GM21390 (cell line): Measurements from ENCODE around the gene WRAP73.

ENCODE experiments used
- ATAC-seq: cut with Tn5 transposase; IDR thresholded peaks from one replicate; pipeline ENCODE4 v1.9.1; 2021; ENCODE audit not compliant: unreplicated experiment

WRAP73 gene

GRCh38 chr1:3681898-3682806, 32.2 kb upstream of the WRAP73 start:
- no peak for ATAC-seq

- no peak for ATAC-seq
These were observed 31.5 kb upstream of the WRAP73 start for GRCh38 chr1:3681231-3681897.

GRCh38 chr1:3680488-3681230, 30.8 kb upstream of the WRAP73 start:
- no peak for ATAC-seq

DNA sequence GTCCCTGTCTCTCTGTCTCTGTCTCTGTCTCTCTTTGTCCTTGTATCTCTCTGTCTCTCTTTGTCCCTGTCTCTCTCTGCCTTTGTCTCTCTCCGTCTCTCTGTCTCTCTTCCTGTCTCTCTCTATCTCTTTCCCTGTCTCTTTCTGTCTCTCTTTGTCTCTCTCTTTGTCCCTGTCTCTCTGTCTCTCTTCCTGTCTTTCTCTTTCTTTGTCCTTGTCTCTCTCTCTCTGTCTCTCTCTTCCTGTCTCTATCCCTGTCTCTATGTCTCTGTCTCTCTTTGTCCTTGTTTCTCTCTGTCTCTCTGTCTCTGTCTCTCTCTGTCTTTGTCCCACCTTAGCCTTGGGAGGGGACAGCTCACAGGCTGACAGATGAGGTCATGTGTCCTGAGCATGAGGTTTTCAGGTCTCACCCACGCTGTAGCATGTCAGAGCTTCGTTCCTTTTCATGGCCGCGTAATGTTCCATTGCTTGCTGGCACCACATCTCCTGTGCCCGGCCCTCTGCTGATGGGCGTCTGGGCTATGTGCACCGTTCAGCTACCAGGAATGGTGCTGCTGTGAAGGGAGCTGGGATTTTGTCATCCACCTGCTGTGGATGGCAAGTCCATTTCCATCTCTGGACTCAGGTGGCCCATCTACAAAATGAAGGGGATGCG, 30.0 kb upstream of the WRAP73 start:
- ATAC-seq, result no peak

DNA sequence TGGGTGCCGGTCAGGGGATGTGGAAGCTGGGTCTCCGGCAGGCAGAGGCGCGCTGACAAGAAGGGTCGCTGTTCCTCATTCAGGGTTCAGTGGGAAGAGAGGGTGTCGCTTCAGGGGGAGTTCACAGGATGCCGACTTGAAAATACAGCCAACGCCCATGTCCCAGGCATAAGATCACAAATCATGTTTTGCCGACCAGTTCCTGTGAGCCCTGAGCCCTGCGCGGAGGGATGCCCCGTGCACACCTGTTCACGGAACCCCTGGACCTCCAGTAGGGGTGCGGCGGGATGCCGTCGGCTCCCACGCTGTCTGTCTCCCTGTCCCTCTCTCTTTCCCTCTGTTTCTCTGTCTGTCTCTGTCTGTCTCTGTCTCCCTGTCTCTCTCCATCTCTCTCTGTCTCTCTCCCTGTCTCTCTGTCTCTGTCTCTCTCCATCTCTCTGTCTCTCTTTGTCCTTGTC, 29.2 kb upstream of the WRAP73 start:
- ATAC-seq, result no peak

DNA sequence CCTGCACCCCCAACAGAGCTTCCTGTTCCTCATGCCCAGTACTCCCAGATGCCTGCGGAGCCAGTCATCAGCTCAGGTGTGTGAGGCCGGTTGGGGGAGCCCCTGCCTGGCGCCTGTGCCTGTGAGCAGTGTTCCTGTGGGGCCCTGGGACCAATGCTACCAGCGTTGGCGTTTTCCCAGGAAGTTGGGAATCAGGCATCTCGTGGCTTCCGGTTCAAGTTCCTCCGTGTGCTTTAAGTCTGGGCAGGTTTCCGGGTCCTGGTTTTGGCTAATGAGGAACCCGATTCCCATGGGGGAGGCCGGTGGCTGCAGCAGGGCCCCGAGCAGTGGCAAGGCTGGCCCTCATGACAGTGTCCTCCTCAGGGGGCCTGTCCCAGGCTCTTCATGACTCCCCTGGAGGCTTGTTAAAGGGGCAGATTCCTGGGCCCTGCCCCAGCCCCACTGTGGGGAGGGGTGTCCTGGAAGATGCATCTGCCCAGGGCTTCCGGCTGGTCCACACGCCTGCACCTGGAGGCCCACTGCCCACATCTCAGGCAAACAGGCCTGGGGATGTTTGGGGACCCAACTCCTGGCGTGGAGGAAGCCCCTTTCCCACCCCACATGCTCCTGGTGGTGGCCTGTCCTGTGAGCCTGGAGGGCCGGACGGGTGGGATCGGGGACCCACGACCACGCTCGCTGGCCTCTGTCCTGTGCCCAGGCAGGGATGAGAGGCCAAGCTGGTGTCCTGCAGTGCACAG, 28.6 kb upstream of the WRAP73 start:
- ATAC-seq, result no peak

DNA sequence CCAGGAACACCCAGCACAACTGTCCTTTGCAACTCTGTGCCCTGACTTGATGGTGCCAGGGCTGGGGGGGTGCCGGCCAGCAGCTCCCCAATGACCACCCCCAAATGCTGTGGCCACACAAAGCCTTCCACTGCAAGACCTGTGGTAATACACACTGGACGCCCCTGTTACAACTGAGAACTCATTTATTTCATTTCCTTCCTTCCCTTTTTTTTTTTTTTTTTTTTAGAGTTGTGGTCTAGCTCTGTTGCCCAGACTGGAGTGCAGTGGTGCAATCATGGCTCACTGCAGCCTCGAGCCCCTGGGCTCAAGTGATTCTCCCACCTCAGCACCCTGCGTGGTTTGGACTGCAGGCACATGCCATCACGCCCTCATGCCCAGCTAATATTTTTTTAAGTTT, 27.6 kb upstream of the WRAP73 start:
- ATAC-seq, result peak; percentile 2

DNA sequence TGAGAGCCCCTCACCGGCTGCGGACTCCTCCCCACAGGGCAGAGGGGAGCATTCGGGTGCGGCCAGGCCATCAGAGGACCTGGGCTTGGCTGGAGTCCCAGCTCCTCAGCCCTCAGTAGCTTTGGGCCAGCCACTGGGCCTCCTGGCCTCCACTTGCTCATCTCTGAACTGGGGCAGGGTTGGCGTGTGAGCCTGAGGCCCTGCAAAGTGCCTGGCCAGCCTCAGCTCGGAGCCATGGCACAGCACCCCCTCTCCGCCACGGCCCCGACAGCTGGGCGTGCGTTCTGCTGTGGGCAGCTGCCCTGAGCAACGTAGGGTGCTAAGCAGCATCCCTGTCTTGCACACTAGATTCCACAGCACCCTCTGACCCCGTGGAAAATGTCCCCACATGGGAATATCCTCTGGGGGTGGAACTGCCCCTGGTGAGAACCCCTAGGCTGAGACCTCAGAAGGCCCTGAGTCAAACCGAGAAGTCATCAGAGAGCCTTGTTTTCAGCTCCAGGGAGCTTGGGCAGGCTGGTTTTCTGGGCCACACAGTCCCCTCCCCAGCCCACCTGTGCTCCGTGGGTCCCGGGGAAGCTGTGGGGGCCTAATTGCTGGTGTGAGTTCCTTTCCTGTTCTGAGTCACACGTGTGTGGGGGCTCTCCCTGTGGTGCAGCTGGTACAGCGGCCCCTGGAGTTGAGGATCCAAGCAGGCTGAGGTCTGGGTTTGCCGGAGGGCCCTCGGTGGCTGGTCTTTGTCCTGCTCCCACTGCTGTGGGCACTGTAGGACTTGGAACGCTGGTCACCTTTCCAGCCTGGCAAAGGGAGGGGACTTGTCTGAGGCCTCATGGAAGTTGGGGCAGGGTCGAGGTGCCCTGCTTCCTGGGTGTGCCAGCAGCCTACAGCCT, 26.9 kb upstream of the WRAP73 start:
- peak; percentile 67 for ATAC-seq

DNA sequence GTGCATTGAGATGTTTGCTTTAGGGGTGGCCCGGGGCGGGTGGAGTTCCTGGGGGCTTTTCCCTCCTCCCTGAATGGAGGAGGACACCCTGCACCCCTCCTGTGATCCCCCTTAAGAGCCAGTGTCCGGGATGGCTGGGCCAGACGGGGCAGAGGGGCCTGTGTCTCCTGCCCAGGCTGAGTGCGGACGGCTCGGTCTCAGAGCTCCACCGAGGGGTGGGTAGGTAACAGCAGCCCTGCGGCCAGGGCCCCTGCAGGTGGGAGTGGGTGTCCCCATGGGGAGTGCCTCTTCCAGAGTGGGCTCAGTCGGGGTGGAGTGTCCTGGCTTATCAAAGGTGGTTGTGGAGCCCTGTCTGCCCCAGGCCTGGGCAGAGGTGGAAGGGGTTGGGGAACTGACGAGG, 25.5 kb upstream of the WRAP73 start:
- ATAC-seq, result no peak

DNA sequence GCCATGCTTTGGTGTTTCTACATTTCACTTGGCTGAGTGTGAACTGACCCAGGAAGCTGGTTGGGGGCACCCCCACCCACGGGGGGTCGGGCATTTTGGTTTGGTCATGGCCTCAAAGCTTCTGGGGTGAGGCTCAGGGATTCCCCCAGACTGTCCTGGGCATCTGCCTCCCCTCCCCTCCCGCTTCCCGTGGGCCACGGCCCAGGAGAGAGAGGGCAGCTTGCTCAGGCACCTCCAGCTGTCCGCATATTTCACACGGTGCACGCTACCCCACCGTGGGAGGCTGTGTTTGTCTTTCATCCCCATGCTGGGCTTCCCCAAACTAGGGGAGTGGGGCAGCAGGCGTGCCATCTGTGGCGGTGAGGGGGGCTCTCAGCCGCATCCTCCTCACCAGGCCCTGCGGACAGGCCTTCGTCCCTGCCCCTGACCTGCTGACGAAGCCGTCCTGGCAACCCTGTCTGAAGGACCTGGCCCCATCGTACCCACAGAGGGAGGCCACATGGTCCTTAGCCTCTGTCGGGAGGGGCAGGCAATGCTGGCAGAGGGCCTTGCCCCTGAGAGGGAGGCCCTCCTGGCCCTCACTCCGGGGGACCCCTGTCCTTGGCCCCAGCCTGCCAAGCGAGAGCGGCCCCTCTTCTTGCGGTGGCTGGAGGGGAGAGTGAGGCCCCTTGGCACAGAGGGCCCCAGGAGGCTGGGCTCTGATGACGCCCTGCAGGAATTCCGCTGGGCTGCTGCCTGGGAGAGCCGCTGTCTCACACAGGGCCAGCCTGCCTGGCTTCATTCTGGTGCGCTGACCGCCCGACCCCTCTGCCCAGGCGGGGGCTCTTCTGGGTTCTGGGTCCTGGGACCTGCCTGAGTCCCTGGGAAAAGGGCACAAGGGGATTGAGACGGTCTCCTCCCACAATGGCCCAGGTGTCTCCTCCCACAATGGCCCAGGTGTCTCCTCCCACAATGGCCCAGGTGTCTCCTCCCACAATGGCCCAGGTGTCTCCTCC, 24.5 kb upstream of the WRAP73 start:
- no peak for ATAC-seq

DNA sequence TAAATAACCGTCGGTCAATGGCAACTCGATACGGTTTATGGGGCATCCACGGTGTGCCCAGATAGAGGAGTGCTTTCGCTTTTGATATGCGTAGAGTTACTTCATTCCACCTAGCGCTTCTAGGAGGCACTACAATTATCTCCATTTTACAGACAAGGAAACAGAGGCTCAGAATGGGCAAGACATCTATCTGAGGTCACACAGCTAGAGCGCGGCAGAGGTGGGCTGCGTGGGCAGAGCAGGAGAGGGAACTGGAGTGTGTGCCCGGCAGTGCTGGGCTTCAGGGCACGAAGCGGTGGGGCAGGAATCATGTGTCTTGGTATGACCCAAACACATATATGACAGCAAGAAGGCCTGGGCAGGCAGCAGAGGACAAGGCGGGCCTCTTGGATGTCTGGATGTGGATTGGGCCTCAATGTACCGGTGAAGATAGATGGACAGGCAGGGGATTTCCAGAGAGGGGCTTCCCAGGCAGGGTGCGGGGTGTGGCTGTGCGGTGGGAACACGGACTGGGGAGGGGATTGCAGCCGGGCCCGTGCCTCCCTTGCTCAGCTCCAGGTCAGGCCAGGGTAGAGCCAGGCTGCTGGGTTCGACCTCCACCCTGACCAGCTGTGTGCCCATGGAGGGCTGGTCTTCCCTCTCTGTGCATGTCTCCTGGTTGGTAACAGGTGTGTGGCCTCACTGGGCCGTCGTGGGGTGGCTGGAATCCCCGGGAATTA, 23.6 kb upstream of the WRAP73 start:
- no peak for ATAC-seq

GRCh38 chr1:3672971-3673361, 23.1 kb upstream of the WRAP73 start:
- no peak for ATAC-seq

GRCh38 chr1:3672231-3672970, 22.5 kb upstream of the WRAP73 start:
- no peak for ATAC-seq

- no peak for ATAC-seq
These were observed 21.7 kb upstream of the WRAP73 start for GRCh38 chr1:3671371-3672180.

GRCh38 chr1:3670823-3671265, 20.9 kb upstream of the WRAP73 start:
- ATAC-seq, result no peak

DNA sequence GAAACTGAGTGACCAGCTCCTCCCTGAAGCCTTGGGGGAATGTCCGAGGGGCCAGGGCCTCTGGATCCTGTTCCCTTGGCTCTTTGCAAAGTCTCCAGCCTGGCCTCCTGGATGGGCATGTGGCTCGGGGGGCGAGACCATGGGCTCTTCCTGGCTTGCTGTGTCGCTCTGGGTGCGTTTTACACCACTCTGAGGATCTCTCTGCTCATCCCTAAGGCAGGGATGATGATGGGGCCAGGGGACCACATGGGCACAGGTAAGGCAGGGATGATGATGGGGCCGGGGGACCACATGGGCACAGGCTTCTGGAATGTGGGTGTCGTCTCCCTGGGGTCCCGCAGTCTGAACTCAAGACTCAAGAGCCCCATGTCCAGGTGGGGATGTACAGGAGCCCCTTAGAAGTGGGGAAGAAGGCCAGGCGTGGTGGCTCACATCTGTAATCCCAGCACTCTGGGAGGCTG, 20.1 kb upstream of the WRAP73 start:
- no peak for ATAC-seq
